ENCODE results near the gene SPZ1.

GRCh38 chr5:80275347-80275746, 44.5 kb upstream of the SPZ1 start:
- no peak for TF ChIP-seq POLR2A (IDR thresholded peaks at IDR 0.05; ENCODE audit: low read length)
- no peak for TF ChIP-seq GATA1 (IDR thresholded peaks at IDR 0.05; ENCODE audit: low read depth, low read length)
